GM12878 (cell line): ENCODE results near the gene FBLIM1. TPM values are rescaled to one million over a fixed set of nuclear protein-coding genes. Genes with fewer than 3 reads are reported as not detected.

Source experiments
- ATAC-seq: fragments of 200-7000 bp; cut with Tn5 transposase; 3 replicates; pipeline ENCODE4 v1.9.1; 2020; ENCODE audit warnings: mild to moderate bottlenecking, moderate library complexity
- BruUV-seq: library from RNA; stranded (reverse); fragments of 400-500 nt; replicated peaks from 2 replicates; lab custom pipeline; 2021; lab: Mats Ljungman, UMichigan
- CTCF ChIA-PET: fragments of 300-600 bp; sonication (Branson Sonifier 250); formaldehyde crosslinking; extraction: SDS; loops from one replicate; lab custom pipeline; 2021; ENCODE audit warnings: inconsistent platforms; lab: Yijun Ruan, JAX
- POLR2A ChIA-PET: fragments of 350-600 bp; formaldehyde crosslinking; extraction: SDS; loops from one replicate; lab custom pipeline; 2021; ENCODE audit warnings: inconsistent platforms; lab: Charles Lee
- RAD21 ChIA-PET: fragments of 300-600 bp; sonication (Branson Sonifier 250); formaldehyde crosslinking; loops from one replicate; lab custom pipeline; 2023; ENCODE audit warnings: antibody characterized with exemption; ENCODE audit not compliant: unreplicated experiment; lab: Charles Lee
- SMC1A ChIA-PET: fragments of 300-600 bp; sonication (Branson Sonifier 250); formaldehyde crosslinking; loops from one replicate; lab custom pipeline; 2023; ENCODE audit not compliant: unreplicated experiment, uncharacterized antibody; lab: Charles Lee
- DNase-seq: peaks from one replicate; pipeline ENCODE4 v3.0.0-alpha.2; 2011; ENCODE audit warnings: low read depth, low spot score
- FAIRE-seq: peaks from 3 replicates; lab custom pipeline; 2011; peaks lifted over from hg19 to GRCh38; lab: Jason Lieb, UNC
- H2AFZ ChIP-seq: 2 replicates; pipeline ENCODE4 v1.6.0; 2011; ENCODE audit warnings: low read depth, low read length, control low read depth; ENCODE audit not compliant: control insufficient read depth
- H3K27ac ChIP-seq: 2 replicates; pipeline ENCODE4 v1.5.1; 2011; ENCODE audit warnings: control low read depth; ENCODE audit not compliant: control insufficient read depth, insufficient read depth
- H3K27me3 ChIP-seq, 2 experiments: replicated peaks in 1 of 2; 2 replicates each; pipeline versions ENCODE4 v1.6.0 to v1.6.1; 2011; ENCODE audit warnings: low read length in 1 of 2; ENCODE audit not compliant: control insufficient read depth in 2 of 2, insufficient read depth in 2 of 2
- H3K36me3 ChIP-seq, 2 experiments: 2 replicates each; pipeline ENCODE4 v1.5.1; 2011; ENCODE audit warnings: low read length in 1 of 2; ENCODE audit not compliant: control insufficient read depth in 2 of 2, insufficient read depth in 2 of 2
- H3K4me1 ChIP-seq: 2 replicates; pipeline ENCODE4 v1.6.1; 2011; ENCODE audit warnings: mild to moderate bottlenecking, low read length, moderate library complexity, mixed read lengths; ENCODE audit not compliant: control insufficient read depth, insufficient read depth
- H3K4me2 ChIP-seq: 2 replicates; pipeline ENCODE4 v1.6.0; 2011; ENCODE audit warnings: control low read depth; ENCODE audit not compliant: control insufficient read depth, insufficient read depth
- H3K4me3 ChIP-seq: fragments of 200-600 bp; sonication (generic); 2 replicates; pipeline ENCODE4 v1.5.1; 2016
- H3K79me2 ChIP-seq: 2 replicates; pipeline ENCODE4 v1.6.0; 2011; ENCODE audit warnings: low read length; ENCODE audit not compliant: control insufficient read depth, insufficient read depth
- H3K9ac ChIP-seq: 2 replicates; pipeline ENCODE4 v1.8.0; 2011; ENCODE audit warnings: low read length, control low read depth, mixed read lengths; ENCODE audit not compliant: control insufficient read depth, insufficient read depth
- H3K9me3 ChIP-seq: replicated peaks from 3 replicates; pipeline ENCODE4 v1.5.1; 2011; ENCODE audit warnings: mild to moderate bottlenecking, low read length; ENCODE audit not compliant: control insufficient read depth, insufficient read depth
- H4K20me1 ChIP-seq: 2 replicates; pipeline ENCODE4 v1.6.0; 2011; ENCODE audit not compliant: control insufficient read depth, insufficient read depth
- BHLHE40 ChIP-seq, 2 experiments: fragments of 450-650 bp in 1 of 2; IDR thresholded peaks; 2 replicates each; pipeline ENCODE4 v1.6.1; 2011 to 2017; ENCODE audit warnings: low read depth in 2 of 2, borderline replicate concordance in 1 of 2, improper control_type of control experiment in 1 of 2, low read length in 1 of 2, mild to moderate bottlenecking in 1 of 2
- MYB ChIP-seq: fragments of 150-350 bp; IDR thresholded peaks from 2 replicates; pipeline ENCODE4 v1.6.1; 2014; ENCODE audit warnings: mild to moderate bottlenecking, low read depth, low read length, borderline replicate concordance
- NFYA ChIP-seq: IDR thresholded peaks from 2 replicates; pipeline ENCODE4 v1.6.1; 2011; ENCODE audit warnings: low read depth, mild to moderate bottlenecking, low read length, improper control_type of control experiment, borderline replicate concordance
- POLR2A ChIP-seq: IDR thresholded peaks from 2 replicates; pipeline ENCODE4 v1.6.1; 2011; ENCODE audit warnings: low read depth, mild to moderate bottlenecking, low read length
- SPI1 ChIP-seq: IDR thresholded peaks from 2 replicates; pipeline ENCODE4 v1.6.1; 2011; ENCODE audit warnings: low read depth, mild to moderate bottlenecking, low read length, moderate library complexity, borderline replicate concordance; ENCODE audit not compliant: insufficient read depth
- SUPT20H ChIP-seq: IDR thresholded peaks from 2 replicates; pipeline ENCODE4 v1.6.1; 2011; ENCODE audit warnings: low read depth, mild to moderate bottlenecking, low read length, moderate library complexity, borderline replicate concordance; ENCODE audit not compliant: control insufficient read depth
- ZZZ3 ChIP-seq: IDR thresholded peaks from 2 replicates; pipeline ENCODE4 v1.6.1; 2011; ENCODE audit warnings: low read depth; ENCODE audit not compliant: control insufficient read depth, insufficient read length
- WGBS: methylation state at CpG from one replicate; pipeline ENCODE4 v1.1.6; 2016; ENCODE audit warnings: low lambda C conversion rate; ENCODE audit not compliant: insufficient replicate concordance, insufficient coverage; ENCODE audit errors: missing lambda C conversion rate; 5-methylcytosine and 5-hydroxymethylcytosine counted together
- in situ Hi-C: fragments of 300-500 bp; cut with MboI; formaldehyde crosslinking; loops from 9 replicates; pipeline ENCODE4 v1.14.3; 2018; ENCODE audit warnings: mixed read lengths
- intact Hi-C: fragments of 100-400 bp; cut with micrococcal nuclease; formaldehyde crosslinking; loops from one replicate; pipeline ENCODE4 v1.14.2; 2022; ENCODE audit not compliant: unreplicated experiment
- polyA plus RNA-seq, 11 experiments: library from polyadenylated mRNA; depleted of rRNA in 4 of 11; unstranded in 6 of 11; stranded (reverse) in 5 of 11; fragments of >200 nt; fragmentation: Nextera tagmentation in 4 of 11; fragmentation: Illumina TruSeq in 1 of 11; extraction: Ambion mirVana in 4 of 11; extraction: Trizol in 1 of 11; gene quantifications; 1 replicate in 1 of 11; 2 replicates in 10 of 11; pipeline versions ENCODE4 v1.2.1 to v1.2.3, GENCODE V29; 2011 to 2016; ENCODE audit warnings: inconsistent platforms in 2 of 11, missing spikeins in 2 of 11, low read depth in 1 of 11
- total RNA-seq, 4 experiments: library from RNA; depleted of rRNA in 3 of 4; stranded (reverse); fragments of >200 nt in 3 of 4; fragmentation: Illumina TruSeq in 1 of 4; extraction: Trizol in 1 of 4; gene quantifications; 2 replicates each; pipeline versions ENCODE4 v1.2.1 to v1.2.3, GENCODE V29; 2013 to 2021
- TF ChIP-seq, protein P1 (sequence below): IDR thresholded peaks from 2 replicates; pipeline ENCODE4 v1.6.1; 2011; ENCODE audit warnings: low read depth, mild to moderate bottlenecking, low read length, moderate library complexity, borderline replicate concordance; ENCODE audit errors: extremely low read depth

Gene FBLIM1
- total and polyA plus RNA-seq, 10 of the 15 experiments (the other 5 are each of a cell fraction or from before 2014, with no cell fraction given), result 0.03 to 0.13 TPM; not detected in 8

GRCh38 chr1:15734901-15735300 lies 23.7 kb upstream of the FBLIM1 start:
- in situ Hi-C loops (no loop called here), intact Hi-C loops (loop anchor here (5.0 kb wide), 1 partner anchor 303 kb away; no protein-coding TSS in a partner anchor)
- 92% methylated on average over 17 of the region's 17 CpGs for WGBS
- H3K79me2 ChIP-seq, result no peaks in the 10 kb centered on the region
- no TSS peak for BruUV-seq
- RAD21 ChIA-PET, result no interaction called here
- H3K4me3 ChIP-seq, result no peak overlapping the region
- H3K36me3 ChIP-seq, result peaks cover 4 to 14% of the 10 kb centered on the region in 2 experiments
- H3K27ac ChIP-seq, result no peak overlapping the region
- CTCF ChIA-PET, result no interaction called here
- SMC1A ChIA-PET, result no interaction called here
- H3K27me3 ChIP-seq, result no peaks in the 10 kb centered on the region
- H2AFZ ChIP-seq, result no peak overlapping the region
- H3K4me2 ChIP-seq, result no peak overlapping the region
- ATAC-seq (no peak), FAIRE-seq (no peak), DNase-seq (no peak)
- H4K20me1 ChIP-seq, result no peaks in the 10 kb centered on the region
- no peaks in the 10 kb centered on the region for H3K9me3 ChIP-seq
- H3K9ac ChIP-seq, result no peak overlapping the region
- H3K4me1 ChIP-seq, result no peaks in the 10 kb centered on the region
- TF ChIP-seq SPI1 (no peak), ZZZ3 (no peak), NFYA (no peak)
- TF ChIP-seq, protein P1, sequence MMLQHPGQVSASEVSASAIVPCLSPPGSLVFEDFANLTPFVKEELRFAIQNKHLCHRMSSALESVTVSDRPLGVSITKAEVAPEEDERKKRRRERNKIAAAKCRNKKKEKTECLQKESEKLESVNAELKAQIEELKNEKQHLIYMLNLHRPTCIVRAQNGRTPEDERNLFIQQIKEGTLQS, result no peak
- POLR2A ChIA-PET, result no interaction called here

GRCh38 chr1:15735304-15736037 lies 23.1 kb upstream of the FBLIM1 start:
- Histone ChIP-seq H3K4me3 (no peak overlapping the region), H4K20me1 (no peaks in the 10 kb centered on the region), H3K9me3 (no peaks in the 10 kb centered on the region), H3K27ac (no peak overlapping the region), H3K36me3 (peaks cover 2 to 13% of the 10 kb centered on the region in 2 experiments), H3K4me1 (no peaks in the 10 kb centered on the region), H3K27me3 (no peaks in the 10 kb centered on the region), H3K4me2 (no peak overlapping the region), H3K79me2 (no peaks in the 10 kb centered on the region), H2AFZ (no peak overlapping the region), H3K9ac (no peak overlapping the region)
- WGBS, result 70% methylated on average over 11 of the region's 12 CpGs
- ChIA-PET CTCF (no interaction called here), RAD21 (no interaction called here), POLR2A (no interaction called here), SMC1A (no interaction called here)
- FAIRE-seq (no peak), ATAC-seq (peak; percentile 9; the same call in 2 of the 3 replicates), DNase-seq (no peak)
- intact Hi-C loops, result no loop called here
- BruUV-seq, result no TSS peak
- in situ Hi-C loops, result no loop called here
- no peak for TF ChIP-seq SUPT20H
- TF ChIP-seq POLR2A, result peak; percentile 55
- no peak for TF ChIP-seq BHLHE40 (IDR thresholded peaks at IDR 0.05; ENCODE audit: borderline replicate concordance in 1 of 2, low read depth in 2 of 2, low read length in 1 of 2)
- no peak for TF ChIP-seq MYB
